ENCODE results near the gene DUOXA2. TPM values are rescaled to one million over a fixed set of nuclear protein-coding genes. Genes with fewer than 3 reads are reported as not detected.

DUOXA2 gene
- total RNA-seq, 1 donor from 2014 or later: not detected

DNA sequence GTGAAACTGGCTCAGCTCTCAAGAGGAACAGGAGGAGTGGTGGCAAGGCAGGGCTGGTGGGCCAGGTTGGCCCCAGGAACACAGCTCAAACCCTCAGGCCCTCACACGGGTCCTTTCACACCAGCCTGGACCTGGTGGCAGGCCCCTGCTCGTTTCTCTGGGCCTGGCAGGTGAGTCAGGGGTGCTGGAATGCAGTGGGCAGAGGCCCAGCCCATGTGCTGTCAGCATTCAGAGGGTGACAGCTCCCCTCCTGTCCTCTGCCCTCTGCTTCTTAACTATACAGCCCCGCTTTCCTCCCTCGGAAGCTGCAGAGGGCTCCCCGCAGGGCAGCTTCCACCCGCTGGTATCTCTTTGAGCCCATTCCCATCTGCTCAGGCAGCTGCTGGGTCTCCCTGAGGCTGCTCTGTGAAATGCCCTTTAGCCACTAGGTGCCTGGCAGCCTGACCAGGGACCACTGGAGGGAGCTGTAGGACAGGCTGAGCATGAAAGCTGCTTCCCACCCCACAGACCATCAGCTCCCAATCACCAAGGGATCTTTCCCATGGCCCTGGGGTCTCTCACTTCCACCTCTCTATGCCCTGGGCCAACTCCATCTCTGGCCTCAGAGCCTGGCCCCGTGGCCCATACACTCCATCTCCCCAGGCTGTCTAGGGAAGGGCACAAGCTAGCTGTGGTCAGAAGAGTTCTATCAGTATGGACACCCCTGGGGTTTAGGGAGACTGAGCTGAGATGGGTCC is 48.8 kb downstream of the DUOXA2 start:
- peak; percentile 49 for DNase-seq

GRCh38 chr15:45163508-45163856 is 49.4 kb downstream of the DUOXA2 start:
- no peak for DNase-seq

DNA sequence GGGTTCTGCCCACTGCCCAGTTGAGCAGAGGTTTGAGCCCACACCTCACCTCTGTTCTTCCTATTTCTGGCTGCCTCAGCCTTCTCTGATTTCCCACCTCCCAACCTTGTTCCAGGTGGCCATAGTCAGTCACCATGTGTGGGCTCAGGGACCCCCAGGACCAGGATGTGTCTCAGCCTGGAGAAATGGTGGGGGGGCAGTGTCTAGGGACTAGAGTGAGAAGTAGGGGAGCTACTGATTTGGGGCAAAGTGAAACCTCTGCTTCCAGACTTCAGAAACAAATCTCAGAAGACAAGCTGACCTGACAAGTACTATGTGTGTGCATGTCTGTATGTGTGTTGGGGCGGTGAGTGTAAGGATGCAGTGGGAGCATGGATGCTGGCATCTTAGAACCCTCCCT is 50.8 kb downstream of the DUOXA2 start:
- no peak for DNase-seq

GRCh38 chr15:45165536-45165935 is 51.4 kb downstream of the DUOXA2 start:
- no peak for DNase-seq

- peak; percentile 71 for DNase-seq
Measured at GRCh38 chr15:45166834-45167630, 52.9 kb downstream of the DUOXA2 start.

GRCh38 chr15:45167631-45168205 is 53.6 kb downstream of the DUOXA2 start:
- no peak for DNase-seq

Other genes starting within 250 kb of the DUOXA2 start
- not detected for gene TERB2, start 157.6 kb upstream of the DUOXA2 start, total RNA-seq
- 9.0 TPM for gene SORD, start 91.1 kb upstream of the DUOXA2 start, total RNA-seq
- 0.79 TPM for gene DUOX2, start 154 bp upstream of the DUOXA2 start, total RNA-seq
- 14.4 TPM for gene DUOXA1, start 15.6 kb downstream of the DUOXA2 start, total RNA-seq
- gene DUOX1, start 15.7 kb downstream of the DUOXA2 start, total RNA-seq: 12.6 TPM
- 12.3 TPM for gene SHF, start 73.6 kb downstream of the DUOXA2 start, total RNA-seq
- gene SLC28A2, start 137.9 kb downstream of the DUOXA2 start, total RNA-seq: not detected

Measured in skin of body (tissue), 2 donors.